ENCODE data around the gene PYCR2.

The PYCR2 gene

DNA sequence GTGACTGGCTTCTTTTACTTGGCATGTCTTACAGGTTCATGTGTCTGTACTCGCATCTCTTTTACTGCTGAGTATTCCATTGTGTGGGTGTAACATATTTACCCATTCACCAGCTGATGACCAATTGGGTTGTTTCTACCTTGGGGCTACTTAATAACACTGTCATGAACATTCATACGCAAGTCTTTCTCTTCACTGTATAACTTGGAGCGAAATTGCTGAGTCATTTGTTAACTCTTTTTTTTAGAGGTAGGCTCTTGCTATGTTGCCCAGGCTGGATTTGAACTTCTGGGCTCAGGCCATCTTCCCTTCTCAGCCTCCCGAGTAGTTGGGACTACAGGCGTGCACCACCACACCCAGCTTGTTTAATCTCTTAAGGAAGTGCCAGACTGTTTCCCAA is 6.5 kb downstream of the PYCR2 start:
- no peak for DNase-seq

DNA sequence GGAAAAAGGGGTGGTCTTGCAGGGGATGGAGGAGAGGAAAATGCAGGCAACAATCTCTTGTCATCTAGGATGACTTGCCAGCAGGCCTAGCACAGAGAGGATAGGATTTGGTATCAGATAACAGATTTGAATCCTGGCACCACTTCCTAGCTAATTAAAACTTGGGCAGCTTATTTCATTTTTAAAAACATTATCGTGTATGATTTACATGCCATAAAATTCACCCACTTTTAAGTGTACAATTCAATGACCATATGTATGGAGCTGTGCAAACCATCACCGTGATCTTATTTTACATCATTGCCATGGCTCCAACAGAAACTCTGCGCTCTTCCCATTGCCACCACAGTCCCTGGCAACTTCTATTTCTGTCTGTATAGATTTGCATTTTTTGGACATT is 6.9 kb downstream of the PYCR2 start:
- no peak for DNase-seq

DNA sequence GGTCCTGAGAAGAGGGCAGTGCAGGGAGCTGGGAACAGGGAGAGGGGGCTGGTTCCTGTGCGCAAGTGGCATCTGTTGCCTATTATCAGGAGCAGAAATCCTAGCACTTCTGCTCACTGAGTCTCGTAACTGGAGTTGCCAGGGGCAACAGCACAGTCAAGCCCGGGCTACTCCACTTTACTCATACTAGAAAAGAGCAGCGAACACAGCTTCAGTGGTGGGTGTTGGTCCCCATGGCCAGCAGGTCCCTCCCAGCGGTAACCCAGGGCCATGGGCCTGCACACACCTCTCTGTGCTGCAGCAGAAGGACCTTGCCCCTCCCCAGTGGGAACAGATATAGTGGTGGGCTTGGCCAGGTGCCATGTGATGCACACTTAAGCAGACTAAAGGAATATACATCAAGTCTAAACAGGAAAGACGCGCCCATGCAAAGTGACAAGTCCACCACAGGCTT is 8.5 kb downstream of the PYCR2 start:
- peak; percentile 17 for DNase-seq

DNA sequence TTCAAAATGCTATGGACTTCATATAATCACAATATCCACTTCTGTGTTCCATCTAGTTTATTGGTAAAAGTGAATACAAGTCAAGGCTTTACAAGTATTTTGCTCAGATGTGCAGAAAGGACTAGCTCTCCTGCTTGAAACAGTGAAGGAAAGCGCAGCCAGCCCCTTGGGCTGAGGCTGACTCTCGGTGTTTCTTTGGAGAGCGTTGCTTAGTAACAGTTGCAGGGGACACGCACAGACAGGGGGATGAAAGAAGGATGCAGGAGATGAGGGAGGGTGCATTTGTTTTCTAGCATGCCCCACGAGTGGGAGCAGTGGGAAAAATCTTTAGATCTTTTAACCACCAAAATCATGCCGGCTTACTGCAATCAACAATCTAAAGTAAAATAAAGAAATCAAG is 9.1 kb downstream of the PYCR2 start:
- DNase-seq = no peak

DNA sequence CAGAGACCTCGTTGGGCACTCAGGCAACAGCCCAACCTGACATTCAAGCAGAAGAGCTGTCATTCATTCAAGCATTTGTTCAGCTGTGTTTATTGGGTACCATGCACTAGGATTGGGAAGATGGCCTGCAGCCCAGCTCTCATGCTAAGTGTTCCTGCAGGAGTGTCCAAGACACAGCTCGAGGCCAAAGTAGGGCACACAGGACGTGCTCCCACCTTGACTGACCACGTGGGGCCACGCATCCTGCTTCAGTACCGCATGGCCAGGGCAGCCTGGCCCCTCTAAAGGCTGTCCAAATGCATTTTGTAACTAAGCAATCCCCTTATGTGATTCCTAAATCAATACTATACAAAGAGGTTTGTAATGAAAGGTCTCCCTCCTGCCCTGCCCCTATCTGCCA is 9.7 kb downstream of the PYCR2 start:
- DNase-seq = no peak

DNA sequence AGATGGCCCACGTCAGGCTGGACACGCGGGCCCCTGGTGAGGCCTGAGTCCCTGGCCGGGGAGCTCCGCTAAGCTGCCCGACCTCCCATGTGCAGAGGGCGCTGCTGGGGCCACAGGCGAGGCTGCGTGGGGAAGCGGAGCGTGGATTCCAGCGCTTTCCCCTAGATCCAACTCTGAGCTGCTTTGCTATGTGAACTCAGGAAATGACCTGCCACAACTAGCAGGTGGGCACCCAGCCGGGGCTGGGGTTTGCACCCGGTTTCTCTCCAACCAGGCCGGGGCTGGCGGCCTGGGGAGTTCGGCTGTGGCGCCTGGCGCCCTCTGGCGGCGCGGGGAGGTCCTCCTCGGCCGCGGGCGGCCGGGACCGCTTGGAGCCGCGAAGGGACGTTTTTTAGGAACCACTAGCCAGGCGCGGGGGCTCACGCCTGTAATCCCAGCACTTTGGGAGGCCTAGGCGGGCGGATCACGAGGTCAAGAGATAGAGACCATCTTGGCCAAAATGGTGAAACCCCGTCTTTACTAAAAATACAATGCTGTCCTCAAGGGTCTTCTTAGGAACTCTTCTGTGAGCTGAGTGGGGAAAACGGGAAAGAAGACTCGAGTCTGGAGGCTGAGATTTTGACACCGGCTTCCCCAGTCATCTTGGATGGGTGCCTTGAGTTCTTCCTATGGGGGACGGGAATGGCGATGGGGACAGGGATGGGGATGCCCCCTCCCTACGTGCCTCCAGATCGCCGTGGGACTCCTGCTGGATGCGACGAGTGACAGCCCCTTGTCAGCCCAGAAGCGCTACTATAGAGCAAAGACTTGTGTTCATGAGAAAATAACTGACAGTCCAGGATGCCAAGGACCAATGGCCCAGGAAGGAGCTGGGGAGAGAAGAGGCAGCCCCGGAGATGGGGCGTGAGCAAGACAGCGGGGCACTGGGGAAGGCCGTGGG is 12.6 kb downstream of the PYCR2 start:
- no peak for DNase-seq

DNA sequence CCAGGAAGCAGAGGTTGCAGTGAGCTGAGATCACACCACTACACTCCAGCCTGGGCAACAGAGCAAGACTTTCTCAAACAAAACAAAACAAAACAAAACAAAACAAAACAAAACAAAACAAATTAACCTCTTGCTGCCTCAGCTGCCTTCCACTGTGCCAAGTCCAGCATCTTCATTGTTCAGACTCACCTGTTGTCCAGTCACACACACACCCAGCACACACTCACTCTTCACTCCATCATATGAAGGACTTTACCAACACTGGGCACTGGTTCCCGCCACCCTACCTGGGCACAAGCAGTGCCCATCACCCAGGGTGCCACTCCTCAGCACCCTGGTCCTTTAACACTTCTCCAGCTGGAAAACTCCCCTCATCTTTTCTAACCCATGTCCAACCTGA is 14.6 kb downstream of the PYCR2 start:
- no peak for DNase-seq

DNA sequence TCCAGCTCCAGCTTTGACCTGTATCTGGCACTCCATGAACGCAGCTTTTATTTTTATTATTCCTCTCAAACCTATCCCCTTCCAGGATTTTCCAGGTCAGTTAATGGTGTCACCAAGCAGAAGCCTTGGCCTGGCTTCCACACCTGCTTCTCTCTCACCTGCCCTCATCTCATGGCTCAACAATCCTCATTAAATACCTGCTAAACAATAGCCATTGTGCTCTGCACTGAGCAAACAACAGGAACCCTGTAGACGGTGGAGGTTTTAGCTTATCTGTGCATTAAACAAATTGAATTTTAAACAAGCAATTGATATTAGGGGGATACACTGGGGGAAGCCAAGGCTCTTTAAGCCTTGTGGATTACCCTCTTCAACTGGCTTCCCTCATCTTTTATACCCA is 15.3 kb downstream of the PYCR2 start:
- peak; percentile 62 for DNase-seq

DNA sequence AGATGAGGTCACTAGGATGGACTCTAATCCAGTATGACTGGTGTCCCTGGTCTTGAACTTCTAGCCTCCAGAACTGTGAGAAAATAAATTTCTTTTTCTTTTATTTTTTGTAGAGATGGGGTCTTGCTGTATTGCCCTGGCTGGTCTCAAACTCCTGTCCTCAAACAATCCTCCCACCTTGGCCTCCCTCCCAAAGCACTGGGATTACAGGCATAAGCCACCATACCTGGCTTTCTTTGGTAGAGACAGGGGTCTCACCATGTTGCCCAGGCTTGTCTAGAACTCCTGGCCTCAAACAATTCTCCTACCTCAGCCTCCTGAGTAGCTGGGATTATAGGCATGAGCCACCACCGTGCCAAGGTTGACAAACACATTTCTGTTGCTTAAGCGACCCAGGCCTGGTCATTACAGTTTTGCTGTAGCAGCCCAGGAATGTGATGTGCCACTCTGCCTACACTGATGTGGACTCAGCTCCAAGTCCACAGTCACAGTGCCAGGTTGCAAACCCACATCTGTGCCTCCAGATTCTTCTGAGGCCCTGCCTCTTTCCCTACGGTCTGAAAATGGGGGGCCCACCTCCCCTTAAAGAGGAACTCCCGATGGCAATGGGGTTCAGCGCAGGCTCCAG is 15.9 kb downstream of the PYCR2 start:
- DNase-seq = no peak

DNA sequence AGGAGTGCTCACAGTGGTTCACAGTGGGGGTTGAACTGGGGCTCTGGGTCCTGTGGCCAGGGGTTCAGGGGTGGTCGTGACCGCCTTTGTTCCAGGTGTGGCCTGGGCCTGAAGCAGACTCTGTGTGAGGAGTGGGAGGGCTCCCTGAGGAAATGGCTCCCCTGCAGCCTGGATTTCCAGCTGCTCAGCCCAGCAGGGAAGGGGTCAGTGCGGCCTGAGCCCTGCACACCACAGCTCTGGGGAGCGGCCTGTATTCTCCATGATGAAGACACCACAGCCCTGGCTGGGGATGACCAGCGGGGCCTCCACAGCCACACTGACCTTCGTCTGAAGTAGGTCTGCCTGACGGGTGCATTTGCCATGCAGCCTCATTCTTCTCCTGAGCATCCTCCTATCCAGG is 16.7 kb downstream of the PYCR2 start:
- no peak for DNase-seq

DNA sequence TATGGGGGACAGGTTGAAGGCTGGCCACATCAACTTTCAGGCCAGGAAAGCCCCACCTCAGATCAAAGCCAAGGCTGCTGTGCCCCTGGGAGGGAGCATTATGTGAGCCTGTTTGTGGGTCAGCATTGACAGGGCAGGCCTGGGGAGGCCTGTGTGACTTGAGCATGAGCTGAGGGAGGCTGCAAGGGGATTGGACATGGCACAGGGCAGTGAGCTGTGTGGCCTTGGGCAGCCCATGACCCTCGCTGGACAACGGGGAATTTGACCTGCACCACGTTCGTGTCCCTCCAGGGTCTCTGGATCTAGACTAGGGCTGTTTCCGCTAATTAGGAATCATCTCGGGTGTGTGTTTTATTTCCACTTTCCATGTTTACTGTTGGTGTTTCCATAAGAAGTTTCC is 17.6 kb downstream of the PYCR2 start:
- no peak for DNase-seq

DNA sequence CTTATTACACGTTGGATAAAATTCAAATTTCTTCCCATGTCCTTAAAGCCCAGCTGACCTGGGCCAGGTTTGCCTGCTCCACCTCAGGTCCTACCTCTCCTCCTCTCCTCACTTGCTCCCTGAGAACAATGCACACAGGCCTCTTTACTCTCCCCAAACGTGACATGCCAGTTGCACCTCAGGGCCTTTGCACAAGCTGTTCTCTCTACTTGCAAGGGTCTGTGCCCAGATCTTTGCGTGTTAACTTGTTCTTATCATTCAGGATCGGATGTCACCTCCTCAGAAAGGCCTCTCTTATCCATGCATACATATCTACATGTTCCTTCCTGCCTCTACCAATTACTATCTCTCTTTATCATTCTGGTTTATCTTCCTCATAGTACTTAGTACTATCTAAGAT is 20.4 kb downstream of the PYCR2 start:
- DNase-seq = no peak

DNA sequence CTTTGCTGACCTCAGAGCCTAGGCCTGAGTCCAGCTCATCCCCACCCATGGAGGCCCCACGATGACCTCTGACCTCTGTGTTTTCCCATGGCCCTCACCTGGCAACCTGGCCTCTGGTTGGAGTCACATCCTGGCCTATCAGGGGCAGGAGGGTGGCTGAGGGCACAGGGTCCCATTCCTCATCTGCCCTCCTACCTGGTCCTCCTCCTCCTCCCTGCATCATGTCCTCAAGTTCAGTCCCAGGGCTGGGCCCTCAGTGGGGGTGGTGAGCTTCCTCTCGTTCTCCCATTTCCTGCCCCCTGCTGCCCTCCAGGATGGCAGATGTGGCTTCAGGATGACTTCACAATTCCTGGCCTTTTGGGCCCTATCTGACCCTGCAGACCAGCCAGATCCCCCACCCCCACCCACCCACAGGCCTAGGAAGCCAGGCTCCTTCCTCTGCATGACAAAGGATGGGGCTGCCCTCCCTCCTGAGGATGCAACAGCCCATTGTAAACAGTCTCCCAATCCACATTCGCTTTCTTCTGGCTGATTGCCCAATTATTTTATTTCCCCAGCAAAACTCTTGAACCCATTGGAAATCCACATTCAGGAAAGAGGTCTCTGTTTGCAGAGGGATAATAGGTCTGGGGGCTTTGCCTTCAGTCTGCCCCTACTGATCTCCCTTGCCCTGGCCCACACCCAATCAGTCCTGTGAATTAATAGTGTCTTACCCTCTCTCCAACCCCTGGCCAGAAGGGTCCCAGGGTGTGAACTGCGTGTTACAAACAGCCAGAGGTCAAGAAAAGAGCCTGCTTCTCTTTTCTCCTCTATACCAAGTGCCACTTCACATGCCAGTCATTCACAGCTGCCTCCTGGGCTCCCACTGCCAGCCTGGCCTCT is 24.8 kb downstream of the PYCR2 start:
- DNase-seq = no peak

DNA sequence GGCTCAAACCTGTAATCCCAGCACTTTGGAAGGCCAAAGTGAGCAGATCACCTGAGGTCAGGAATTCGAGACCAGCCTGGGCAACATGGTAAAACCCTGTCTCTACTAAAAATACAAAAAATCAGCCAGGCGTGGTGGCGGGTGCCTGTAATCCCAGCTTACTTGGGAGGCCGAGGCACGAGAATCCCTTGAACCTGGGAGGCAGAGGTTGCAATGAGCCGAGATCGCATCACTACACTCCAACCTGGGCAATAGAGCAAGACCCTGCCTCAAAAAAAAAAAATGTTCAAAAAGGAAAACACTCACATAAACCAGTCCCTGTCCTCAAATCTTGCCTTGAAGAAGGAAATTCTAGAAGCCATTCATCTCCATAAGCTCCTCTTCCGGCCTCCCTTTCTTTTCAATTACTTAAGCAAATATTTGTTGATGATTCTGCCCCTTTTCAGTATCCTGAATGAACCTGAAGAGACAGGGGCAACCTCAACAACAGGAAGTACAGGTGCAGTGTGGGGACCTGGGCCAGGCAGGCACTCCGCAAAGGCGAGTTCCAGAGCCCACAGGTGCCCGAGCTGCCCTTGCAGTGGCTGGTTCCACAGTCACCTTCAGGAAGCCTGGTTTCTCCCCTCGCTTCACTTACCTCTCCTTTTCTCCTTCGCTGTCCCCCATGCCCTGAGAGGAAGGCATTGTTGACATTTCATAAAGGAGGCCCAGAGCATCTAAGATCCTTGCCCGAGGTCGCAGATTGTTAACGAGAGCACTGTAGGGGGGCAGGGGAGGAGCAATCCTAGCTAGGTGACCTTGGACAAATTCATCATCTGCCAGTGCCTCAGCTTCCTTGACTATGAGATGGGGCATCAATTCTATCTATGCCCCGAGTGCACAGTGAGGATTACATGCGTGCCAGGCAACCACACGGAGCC is 26.2 kb downstream of the PYCR2 start:
- no peak for DNase-seq

DNA sequence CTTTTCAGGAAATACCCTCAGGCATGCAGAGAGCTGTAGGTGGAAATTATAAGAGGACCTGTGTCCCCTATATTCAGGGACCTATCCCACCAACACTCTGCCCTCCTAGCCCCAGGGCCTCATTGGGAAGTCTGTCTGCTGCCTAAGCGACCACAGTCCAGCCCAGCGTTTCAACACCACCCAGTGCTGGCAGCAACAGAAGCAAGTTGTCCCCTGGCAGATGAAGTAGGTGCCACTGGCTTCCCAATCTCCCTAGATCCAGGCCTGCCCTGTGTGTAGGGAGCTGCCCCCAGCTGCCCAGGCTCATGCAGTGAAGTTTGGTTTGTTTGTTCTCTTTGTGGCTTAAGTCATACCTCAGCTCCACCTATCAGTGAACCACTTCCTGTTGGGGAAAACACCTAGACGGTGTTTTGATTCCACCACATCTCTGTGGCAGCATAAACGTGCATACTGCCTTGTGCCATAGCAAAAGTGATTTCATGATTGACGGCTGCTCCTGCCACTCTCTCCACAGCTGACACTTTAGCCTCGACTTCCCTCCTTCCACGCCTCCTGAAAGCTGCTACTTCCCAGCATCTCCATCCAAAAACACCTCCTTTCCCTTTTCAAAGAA is 27.0 kb downstream of the PYCR2 start:
- DNase-seq = no peak

DNA sequence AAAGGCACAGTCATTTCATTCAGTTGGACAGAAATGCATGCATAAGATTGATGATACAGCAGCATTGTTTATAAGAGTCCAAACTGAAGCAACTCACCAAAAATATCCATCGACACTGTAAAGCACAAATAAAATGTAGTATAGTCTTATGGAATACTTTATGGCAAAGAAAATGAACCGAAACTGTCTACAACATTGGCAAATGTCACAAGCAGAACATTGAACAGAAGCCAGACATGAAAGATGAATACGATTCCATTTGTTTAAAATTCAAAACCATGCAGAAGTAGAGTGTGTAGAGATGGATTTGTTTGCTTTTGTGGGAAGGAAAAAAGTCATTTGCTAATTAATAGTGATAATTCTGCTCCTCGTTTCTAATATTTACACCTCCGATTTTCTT is 27.6 kb downstream of the PYCR2 start:
- DNase-seq = no peak

DNA sequence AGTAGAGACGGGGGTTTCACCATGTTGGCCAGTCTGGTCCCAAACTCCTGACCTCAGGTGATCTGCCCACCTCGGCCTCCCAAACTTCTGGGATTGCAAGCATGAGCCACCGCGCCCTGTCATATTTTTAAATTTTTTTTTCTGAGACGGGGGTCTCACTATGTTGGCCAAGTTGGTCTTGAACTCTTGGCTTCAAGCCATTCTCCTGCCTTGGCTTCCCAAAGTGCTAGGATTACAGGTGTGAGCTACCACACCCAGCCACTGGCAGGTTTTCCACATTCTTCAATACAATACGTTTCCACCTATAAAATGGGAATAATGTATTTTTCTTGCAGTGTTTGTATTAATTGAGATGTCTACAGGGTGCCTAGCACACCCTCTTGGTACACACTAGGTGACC is 31.7 kb downstream of the PYCR2 start:
- no peak for DNase-seq

DNA sequence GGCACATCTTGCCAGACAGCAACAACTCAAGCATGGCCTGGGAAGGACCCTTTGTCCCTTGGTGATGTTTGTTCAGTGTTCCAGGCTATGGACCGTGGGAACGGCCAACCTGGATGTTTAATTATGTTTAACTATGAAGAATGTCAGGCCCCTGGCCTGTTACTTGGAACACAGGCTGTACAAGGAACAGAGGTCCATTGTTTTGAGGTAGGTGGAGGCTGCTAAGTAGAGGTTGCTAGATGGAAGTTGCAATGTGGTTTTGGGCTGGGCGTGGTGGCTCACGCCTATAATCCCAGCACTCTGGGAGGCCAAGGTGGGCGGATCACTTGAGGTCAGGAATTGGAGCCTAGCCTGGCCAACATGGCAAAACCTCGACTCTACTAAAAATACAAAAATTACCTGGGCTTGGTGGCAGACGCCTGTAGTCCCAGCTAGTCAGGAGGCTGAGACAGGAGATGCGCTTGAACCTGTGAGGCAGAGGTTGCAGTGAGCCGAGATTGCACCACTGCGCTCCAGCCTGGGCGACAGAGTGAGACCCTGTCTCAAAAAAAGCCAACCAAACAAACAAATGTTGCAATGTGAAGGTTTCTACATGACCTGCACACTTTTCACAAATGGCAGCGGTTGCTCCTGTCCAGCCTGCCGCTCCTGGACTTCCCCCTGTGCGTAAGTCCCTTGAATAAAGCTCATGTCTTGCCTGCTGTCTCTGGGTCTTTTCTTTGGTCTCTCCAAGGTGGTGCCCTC is 32.6 kb downstream of the PYCR2 start:
- DNase-seq = no peak

DNA sequence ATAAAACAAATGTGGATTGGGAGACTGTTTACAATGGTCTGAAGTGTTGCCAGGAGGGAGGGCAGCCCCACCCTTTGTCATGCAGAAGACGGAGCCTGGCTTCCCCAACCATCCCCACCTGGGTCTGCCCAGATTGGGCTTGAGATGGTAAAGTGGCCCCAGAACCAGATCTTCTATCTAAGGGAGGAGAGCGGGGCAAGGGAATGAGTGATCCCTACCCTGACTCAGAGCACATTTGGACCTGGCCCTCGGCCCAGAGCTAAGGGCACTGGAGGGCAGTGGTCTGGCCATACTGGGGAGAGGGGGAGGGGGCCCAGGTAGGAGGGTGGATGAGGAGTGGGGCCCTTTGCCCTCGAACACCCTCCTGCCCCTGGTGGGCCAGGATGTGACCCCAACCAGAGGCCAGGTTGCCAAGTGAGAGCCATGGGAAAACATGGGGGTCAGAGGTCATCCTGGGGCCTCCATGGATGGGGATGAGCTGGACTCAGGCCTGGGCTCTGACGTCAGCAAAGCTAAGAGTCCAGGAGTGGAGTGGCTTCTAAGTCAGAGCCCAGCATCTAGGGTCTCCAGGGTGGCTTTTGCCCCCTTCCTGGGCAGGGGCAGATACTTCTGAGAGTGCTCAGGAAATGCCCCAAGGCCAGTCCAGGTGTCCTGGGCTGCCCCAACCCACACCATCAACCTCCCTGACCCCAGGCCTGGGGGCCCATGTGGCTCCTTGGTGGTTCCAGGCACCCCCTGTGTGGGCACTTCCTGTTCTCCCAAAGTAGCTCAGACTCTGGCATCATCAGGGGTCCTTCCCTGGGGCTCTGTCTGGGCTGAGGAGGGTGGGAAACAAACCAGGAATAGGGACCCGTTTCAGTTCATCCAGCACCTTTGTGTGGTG is 33.5 kb downstream of the PYCR2 start:
- DNase-seq = no peak

DNA sequence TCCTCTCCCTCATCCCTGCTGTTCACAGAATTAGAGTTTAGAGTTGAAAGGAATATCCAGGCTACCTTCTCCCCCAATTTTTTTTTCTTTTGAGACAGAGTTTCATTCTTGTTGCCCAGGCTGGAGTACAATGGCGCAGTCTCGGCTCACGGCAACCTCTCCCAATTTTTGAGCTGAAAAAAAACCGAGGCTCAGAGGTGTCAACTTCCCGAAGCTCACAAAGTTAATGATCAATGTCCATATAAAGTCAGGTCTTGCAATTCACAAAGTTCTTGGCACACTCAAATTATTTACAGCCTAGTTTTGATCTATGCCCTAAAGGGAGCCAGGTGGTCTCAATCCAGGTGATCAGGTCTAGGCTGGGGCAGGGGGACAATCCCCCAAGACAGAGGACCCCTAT is 34.3 kb downstream of the PYCR2 start:
- no peak for DNase-seq

Measured in NCI-H1105 treated with DMSO at 0.1 percent for 48 hours (cell line).